ENCODE measurements around the gene SPTB.

The SPTB gene

DNA sequence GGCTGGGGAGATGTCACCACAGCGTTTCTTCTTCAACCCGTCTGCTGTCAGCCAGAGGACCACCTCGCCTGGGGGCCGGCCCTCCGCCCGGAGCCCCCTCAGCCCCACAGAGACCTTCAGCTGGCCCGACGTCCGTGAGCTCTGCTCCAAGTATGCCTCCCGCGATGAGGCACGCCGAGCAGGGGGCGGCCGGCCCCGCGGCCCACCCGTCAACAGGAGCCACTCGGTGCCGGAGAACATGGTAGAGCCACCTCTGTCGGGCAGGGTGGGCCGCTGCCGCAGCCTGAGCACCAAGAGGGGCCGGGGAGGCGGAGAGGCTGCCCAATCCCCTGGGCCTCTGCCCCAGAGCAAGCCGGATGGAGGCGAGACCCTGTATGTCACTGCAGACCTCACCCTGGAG is 136.6 kb downstream of the SPTB start:
- DNase-seq, result no peak

DNA sequence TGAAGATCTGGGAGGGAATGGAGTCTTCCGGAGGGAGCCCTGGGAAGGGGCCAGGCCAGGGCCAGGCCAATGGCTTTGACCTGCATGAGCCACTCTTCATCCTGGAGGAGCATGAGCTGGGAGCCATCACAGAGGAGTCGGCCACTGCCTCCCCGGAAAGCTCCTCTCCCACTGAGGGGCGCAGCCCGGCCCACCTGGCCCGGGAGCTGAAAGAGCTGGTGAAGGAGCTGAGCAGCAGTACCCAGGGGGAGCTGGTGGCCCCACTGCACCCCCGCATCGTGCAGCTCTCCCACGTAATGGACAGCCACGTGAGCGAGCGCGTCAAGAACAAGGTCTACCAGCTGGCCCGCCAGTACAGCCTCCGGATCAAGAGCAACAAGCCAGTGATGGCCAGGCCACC is 137.7 kb downstream of the SPTB start:
- no peak for DNase-seq

DNA sequence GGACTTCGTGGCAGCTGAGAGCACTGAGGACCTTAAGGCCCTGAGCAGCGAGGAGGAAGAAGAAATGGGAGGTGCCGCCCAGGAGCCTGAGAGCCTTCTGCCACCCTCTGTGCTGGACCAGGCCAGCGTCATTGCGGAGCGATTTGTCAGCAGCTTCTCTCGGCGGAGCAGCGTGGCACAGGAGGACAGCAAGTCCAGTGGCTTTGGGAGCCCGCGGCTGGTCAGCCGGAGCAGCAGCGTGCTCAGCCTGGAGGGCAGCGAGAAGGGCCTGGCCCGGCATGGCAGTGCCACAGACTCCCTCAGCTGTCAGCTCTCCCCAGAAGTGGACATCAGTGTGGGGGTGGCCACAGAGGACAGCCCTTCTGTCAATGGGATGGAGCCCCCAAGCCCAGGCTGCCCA is 138.5 kb downstream of the SPTB start:
- DNase-seq, result no peak

DNA sequence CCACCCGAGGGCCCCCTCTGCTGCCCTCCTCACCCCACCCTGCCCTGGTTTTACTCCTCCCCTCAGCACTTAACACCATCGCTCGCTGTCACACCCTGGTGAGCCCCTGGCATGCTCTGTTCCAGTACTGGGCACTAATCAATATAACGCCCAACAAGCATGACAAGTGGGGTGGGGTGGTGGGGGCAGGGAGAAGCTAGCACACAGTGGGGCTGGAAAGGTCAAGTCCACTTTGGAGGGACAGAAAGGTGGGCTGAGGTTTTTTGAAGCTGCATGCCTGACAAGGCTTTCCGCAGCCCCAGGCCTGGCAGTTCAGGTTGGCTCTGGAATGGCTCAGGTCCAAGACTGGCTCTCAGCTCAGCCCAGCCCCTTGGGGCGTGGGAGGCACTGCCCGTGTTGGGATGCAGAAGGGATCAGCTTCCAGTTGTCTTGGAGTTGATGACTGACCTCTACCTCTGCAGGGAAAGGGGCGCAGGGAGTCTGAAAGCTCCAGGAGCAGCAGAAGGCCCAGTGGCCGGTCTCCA is 141.4 kb downstream of the SPTB start:
- no peak for DNase-seq

DNA sequence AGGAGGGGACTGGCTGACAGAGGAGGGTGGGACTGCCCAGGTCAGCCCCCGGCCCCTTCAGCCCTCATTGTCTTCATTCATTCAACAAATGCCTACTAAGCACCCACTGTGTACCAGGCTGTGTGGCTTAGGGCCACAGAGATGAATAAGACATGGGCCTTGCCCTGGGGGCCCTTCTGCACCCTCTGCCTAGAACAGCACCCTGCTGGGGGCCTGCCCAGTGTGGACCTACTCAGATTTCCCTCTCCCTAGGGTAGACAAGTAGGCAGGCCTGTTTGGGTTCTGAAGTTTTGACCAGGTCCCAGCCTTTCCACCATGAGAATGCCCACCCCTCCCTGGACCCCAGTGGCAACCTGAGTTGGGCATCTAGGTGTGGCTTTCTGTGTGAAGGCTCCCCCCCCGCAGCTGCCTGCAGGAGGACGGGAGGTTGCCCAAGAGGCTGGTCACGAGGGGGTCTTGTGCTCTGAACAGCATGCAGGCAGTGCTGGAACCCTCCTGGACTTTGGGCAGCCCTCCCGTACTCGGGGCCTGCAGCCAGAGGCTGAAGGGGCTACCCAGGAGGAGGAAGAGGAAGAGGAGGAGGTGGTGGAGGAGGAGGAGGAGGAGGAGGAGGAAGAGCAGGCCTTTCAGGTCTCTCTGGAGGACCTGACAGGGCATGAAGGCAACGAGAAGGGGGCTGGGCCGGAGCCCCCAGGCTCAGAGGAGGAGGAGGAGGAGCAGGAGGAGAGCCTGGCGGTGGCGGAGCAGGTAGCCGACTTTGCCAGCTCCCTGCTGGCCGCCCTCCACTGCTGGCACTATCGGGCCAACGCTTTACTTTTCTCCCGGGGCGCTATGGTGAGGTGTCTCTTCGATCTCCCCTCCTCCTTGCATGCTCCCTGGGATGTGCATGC is 142.1 kb downstream of the SPTB start:
- no peak for DNase-seq

DNA sequence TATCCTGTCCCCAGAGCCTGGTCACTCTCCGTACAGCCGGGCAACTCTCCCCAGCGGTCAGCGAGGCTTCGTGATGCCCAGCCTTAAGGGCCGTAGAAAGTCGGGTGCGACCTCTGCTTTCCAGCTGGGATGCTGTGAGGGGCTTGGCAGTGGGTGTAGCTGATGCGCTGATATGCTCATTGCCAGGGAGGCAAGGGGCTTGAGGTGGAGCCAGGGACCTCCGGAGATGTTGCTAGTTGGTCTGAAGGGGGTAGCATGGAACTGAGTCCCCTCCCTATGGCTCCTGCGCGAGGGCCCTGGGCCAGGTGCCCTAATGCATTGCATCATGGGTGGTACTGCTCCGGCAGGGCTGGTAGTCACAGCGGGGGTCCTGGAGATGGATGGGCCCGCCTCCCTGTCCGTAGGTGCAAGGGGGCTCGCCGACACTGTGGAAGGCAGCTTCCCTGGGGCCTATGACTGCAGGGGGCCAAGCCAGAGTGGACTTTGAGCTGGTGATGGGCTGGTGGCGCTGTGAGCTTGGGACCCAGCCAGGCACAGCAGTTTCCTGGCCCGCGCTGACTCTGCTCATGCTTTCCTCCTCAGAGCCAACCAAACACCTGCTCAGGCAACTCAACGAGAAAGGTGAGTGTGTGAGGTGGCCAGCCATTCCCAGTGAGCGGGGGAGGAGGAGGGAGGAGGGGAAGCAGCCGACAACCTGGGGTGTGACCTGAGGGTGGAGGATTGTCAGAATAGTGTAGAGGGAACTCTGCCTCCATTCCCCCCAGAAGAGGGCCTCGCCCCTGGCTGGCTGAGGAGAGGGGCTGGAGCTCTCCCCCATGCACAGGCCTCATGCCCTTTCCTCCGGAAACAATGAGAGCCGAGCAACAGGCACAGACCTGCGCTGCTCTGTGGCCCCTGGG is 143.2 kb downstream of the SPTB start:
- peak; percentile 89 for DNase-seq

DNA sequence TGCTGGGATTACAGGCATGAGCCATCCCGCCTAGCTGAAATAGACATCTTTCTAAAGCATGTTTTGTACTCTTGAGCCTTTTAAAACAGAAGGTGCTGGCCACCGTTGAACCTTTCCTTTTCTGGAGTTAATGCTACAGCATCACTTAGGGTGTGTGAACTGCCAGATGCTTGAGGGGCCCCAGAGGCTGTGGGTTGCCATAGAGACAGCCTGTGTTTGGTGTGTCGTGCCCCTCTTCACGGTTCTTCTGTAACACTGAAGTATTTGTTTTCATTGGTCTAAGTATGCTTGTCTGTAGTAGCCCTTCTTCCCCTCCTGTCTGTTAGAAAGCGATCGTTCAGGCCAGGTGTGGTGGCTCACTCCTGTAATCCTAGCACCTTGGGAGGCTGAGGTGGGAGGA is 144.7 kb downstream of the SPTB start:
- DNase-seq, result peak; percentile 34

DNA sequence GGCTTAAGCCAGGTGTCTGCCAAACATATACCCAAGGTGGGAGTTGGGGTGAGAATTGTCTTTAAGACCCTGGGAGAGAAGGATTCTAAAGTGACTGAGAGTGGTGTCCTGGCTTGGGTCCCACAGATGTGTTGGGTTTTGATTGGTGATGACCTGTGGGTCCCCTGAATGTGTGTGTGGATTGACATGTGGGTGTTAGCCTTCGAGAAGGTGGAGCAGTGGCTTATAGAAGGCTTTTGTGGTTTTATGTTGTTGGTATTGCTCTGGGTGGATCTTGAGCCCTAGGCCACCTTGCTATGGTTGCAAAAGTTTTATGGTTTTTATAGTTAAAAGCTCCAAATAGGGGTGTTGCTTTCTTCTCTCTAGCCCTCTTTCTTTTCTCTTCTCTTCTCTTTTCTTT is 145.8 kb downstream of the SPTB start:
- DNase-seq, result no peak

DNA sequence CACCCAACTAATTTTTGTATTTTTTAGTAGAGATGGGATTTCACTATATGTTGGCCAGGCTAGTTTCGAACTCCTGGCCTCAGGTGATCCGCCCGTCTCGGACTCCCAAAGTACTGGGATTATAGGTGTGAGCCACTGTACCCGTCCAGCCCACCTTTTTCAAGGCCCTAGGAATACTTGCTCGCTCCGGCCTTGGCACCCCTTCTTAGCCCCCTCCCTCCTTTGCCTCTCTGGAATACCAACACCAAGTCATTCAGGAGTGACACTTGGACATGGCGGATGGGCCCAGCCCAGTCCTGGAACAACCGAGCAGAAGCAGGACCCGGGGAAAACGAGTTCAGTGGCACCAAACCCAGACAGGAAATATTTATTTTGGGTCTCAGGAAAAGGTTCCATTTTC is 146.4 kb downstream of the SPTB start:
- no peak for DNase-seq

DNA sequence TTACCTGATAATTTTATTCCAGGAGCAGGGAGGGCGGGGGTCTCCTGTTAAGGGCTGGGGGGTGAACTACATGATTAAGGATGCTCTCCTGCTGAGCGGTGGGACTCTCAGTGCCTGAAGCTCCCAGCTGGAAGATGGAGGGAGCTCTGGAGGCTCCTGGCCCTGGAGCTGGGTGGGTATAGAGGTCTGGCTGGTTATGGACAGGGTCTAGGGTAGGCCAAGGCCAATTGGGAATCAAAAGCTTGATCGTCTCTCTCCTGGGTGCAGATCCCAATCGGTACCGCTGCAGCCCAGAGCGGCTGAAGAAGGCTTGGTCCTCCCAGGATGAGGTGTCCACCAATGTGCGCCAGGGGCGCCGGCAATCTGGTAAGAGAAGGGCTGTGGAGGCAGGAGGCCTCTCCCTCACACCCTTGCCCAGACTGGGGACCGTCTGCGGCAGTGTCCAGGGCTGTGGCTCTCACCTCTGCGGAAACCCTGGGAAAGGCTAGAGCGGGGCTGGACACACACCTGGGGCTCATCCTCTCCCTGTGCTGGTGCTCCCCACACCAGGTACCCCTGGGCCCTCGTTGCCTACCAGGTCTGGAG is 147.1 kb downstream of the SPTB start:
- no peak for DNase-seq

DNA sequence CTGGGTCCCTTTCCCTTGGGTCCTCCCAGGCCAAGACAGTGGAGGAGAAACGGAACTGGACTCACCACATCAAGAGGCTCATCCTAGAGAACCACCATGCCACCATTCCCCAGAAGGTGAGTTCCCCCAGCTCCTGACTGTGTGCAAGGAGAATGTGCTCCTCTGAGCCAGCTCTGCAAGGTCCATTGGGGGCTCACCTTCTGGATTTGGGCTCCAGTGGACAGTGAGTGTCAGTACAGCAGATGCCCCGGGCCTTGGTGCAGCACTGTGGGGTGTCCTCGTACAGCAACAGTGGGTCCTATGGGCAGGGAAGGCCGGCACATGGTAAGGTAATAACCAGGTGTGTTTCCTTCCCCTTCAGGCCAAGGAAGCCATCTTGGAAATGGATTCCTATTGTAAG is 147.6 kb downstream of the SPTB start:
- DNase-seq, result no peak

DNA sequence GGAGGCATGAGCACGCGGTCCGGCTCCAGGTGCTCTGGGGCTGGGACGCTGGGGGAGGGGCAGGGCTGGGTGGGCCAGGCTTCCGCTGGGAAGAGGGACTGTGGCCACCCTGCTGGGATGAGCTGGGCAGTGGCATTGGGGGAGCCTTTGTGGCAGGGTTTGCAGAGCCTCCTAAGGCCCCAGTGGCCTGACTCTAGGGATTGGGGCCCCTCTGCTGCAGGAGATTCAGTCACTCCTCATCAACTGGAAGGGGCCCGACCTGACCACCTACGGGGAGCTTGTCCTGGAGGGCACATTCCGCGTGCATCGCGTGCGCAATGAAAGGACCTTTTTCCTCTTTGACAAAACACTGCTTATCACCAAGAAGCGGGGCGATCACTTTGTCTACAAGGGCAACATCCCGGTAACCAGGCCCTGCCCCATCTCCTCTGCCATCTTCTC is 148.5 kb downstream of the SPTB start:
- no peak for DNase-seq

DNA sequence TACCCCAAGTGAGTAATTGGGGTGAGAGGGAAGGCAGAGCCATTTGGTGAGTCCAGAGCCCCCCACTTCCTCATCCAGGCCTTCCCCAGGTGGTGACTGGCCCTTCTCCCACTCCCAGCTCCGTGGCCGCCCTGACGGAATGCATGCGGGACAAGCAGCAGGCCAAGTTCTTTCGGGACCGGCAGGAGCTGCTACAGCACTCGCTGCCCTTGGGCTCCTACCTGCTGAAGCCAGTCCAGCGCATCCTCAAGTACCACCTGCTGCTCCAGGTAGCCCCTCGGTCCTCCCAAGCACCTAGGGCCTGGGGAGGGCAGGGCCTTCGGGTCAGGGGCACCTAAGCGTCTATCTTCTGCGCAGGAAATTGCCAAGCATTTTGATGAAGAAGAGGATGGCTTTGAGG is 149.0 kb downstream of the SPTB start:
- DNase-seq, result no peak

DNA sequence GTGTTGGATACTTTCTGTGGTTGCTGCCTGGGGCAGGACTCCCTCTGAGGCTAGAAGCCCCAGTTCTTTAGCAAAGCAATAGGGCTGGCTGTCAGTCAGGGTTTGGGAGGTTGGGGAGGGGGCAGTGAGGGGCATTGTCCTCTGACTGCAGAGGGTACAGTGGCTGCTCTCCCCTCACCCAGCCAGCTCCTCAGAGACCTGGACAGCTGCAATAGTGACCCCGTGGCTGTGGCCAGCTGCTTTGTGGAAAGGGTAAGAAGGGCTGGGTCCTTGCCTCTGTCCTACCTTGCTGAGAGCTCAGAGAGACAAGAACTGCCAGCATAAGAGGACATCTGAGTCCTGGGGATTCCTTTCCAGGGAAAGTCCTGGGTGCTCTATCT is 149.7 kb downstream of the SPTB start:
- no peak for DNase-seq

DNA sequence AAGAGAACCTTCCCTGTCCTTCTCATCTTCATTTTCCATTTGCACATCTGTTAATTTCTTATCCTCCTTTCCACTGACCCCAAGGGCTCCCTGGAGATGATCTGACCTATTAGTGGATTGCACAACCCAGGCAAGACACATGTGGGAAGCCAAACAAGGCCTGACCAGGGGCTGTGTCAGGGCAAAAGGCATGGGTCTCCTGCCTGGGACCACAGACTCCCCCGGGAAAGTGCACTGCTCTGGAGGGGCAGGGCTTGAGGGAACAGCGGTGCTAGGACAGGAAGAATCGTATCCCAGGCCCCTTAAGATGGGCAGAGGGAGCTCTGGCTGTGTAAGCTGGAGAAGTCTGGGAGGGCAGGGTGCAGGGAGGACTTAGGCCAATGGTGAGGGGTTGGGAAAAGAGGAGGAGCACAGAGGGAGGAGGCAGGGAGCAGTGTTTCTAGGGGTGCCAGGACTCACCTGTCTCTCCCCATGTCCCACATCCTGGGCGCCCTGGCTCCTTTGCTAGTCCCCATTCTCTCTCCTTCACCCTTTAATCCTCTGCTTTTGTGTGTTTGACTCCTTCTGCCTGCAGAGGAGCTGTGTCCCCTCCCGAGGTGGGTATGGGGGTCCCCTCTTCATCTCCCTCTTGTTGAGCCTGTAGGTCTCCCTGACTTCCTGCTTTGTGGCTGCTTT is 150.2 kb downstream of the SPTB start:
- DNase-seq, result no peak

DNA sequence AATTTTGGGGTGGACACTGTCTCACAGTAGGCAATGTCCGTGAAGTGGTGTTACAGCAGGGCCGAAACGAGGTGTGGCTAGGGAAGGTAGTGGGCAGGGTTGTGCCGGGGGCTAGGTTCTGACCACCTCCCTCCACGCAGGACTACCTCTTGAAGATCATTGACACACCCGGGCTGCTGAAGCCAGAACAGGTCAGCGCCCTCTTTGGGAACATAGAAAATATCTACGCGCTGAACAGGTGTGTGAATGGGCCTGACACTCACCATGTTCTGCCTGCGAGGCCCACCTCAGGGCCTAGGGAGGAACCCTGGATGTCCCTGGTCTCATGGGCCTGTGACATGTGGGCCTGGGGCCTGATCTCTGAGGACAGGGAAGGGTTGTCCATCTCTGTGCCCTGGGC is 150.9 kb downstream of the SPTB start:
- no peak for DNase-seq

DNA sequence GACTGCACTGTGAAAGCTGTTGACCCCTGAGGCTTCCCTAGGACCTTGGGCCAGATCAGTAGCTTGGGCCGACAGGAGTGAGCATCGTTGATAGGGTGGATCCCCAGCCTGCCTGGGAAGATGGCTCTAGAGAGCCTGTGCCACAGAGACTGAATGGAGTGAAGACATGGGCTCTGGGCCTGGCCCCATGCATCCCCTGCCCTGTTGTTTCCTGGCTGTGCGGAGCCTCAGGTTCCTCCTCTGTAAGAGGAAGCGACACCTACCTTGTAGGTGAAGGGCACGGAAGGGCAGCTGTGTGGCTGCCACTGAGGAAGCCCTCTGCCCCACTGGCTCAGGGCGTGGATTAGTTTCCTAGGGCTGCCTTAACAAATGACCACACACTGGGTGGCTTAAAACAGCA is 151.6 kb downstream of the SPTB start:
- DNase-seq, result no peak

DNA sequence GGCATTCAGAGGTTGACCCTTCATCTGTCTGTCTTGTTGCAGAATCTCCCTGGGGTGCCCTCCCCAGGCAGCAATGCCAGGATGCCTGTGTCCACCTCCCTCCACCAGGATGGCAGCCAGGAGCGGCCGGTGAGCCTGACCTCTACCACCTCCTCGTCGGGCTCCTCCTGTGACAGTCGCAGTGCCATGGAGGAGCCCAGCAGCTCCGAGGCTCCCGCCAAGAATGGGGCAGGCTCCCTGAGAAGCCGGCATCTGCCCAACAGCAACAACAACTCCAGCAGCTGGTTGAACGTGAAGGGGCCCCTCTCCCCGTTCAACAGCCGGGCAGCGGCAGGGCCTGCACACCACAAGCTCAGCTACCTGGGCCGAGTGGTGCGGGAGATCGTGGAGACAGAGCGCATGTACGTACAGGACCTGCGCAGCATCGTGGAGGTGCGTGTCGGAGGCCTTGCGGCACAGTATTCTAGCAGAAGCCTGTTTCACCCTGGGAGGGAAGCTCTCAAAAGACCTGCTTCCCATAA is 152.1 kb downstream of the SPTB start:
- DNase-seq, result no peak

DNA sequence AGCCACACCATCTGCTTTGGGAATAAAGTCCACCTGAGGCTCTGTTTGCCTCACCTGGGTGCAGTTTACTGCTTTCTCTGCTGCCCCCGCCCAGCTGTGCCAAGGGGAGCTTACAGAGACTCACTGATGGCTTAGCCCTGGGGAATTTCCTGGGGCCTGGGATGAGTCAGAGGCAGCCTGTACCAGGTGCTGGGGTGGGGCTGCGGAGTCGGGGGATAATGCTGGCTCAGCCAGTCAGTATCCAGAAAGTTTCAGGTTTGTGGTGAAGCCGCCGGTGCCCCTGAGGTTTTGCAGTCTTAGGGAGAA is 153.2 kb downstream of the SPTB start:
- peak; percentile 99 for DNase-seq

DNA sequence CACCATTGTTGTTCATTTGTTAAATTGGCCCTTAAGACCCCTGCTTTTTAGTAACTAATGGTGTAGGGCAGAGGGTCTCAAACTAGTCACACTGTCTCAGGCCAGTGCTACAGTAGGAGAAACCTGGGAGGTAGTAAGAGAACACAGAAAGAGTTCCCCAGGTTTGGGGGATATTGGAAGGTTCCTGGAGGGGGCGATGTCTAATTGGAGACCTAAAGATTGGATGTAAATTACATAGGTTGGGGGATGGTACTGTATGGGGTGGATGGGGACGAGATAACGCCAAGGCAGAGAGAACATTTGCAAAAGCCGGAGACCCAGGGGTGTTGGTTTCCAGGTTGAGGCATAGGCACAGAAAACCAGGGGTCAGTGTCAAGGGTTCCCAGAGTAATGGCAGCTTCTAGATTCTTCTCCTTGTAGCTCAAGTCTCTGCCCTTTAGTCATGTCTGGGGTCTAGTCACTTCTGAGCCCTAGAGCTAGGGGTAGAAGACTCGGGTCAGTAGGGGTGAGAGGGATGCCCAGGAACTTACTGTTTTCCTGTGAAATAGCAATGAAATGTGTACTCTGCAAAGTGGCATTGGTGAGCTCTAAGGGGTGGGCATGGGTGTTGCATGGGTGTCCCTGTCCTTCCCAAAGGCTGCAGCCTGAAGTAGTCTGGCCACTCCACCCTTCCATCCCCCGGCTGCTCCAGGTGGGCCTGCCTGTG is 153.7 kb downstream of the SPTB start:
- peak; percentile 69 for DNase-seq

DNA sequence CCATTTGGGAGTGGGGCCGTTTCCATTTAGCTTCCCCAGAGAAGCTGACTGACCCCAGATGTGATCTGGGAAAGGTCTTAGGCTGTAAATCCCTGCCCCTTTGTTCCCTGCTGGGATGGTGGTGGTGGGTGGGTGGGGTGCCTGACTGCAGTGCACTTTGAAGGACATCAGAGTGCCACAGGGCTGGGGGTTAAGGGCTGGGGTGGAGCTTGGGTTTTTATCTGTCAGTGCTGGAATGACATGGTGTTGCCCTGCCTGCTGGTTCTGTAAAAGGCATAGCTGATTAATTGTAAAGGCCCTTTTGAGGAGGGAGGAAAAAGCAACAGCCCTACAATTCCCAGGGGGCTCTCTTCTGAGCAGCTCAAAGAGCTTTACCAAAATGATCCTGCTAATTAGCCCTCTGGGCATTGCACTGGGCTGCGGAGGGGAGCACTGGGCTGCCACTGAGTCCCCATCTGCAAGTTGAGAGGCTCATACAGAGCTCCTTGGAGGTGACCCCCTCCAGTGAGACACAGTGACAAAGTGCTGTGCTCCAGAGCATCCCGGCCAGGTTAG is 154.4 kb downstream of the SPTB start:
- peak; percentile 96 for DNase-seq

DNA sequence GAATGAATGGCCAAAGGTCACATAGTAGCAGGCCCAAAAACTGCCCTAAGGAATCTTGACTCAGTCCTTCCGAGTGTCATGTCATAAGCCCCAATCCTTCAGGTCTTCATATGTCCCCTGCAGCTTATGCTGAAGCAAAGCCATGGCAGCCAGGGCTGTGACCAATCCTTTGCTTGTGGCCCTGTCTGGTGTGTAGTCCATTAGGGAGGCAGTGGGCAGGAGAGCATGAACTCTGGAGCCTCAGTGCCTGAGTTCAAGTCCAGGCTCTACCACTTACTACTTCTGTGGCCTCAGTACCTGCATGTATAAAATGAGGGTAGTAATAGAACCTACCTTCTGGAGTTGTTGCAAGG is 155.2 kb downstream of the SPTB start:
- peak; percentile 34 for DNase-seq
